Aorta (tissue), 5 donors: Measurements from ENCODE around the gene IL18RAP. TPM values are rescaled to one million over a fixed set of nuclear protein-coding genes. Genes with fewer than 3 reads are reported as not detected.

Source experiments
- ATAC-seq: fragments of 200-7000 bp; cut with Tn5 transposase; one replicate; pipeline ENCODE4 v1.9.1; 2022; ENCODE audit warnings: moderate library complexity; ENCODE audit not compliant: low FRiP score
- DNase-seq, 2 donors: peaks; one replicate each; pipeline ENCODE4 v3.0.0-alpha.2; 2020
- H3K27ac ChIP-seq, 2 donors: one replicate each; pipeline ENCODE4 v1.5.1; 2013; ENCODE audit warnings: low read length in 2 of 2, mild to moderate bottlenecking in 2 of 2, moderate library complexity in 2 of 2, control low read depth in 1 of 2, inconsistent platforms in 1 of 2, low read depth in 1 of 2
- H3K27me3 ChIP-seq, 2 donors: one replicate each; pipeline ENCODE4 v1.6.1; 2013; ENCODE audit warnings: control low read depth in 1 of 2, low read length in 1 of 2, mild to moderate bottlenecking in 1 of 2, moderate library complexity in 1 of 2; ENCODE audit not compliant: insufficient read depth in 2 of 2, control insufficient read depth in 1 of 2
- H3K36me3 ChIP-seq, 2 donors: one replicate each; pipeline ENCODE4 v1.6.1; 2013; ENCODE audit warnings: control low read depth in 1 of 2, low read length in 1 of 2, mild to moderate bottlenecking in 1 of 2; ENCODE audit not compliant: insufficient read depth in 2 of 2, control insufficient read depth in 1 of 2
- H3K4me1 ChIP-seq, 2 donors: one replicate each; pipeline ENCODE4 v1.6.1; 2013; ENCODE audit warnings: low read length in 2 of 2, control low read depth in 1 of 2, mild to moderate bottlenecking in 1 of 2, moderate library complexity in 1 of 2; ENCODE audit not compliant: insufficient read depth in 2 of 2, control insufficient read depth in 1 of 2
- H3K4me3 ChIP-seq, 2 donors: one replicate each; pipeline ENCODE4 v1.5.1; 2013; ENCODE audit warnings: low read length in 2 of 2, control low read depth in 1 of 2, mild to moderate bottlenecking in 1 of 2
- H3K9me3 ChIP-seq: one replicate; pipeline ENCODE4 v1.6.1; 2013; ENCODE audit warnings: mild to moderate bottlenecking, low read length; ENCODE audit not compliant: control insufficient read depth
- WGBS, 2 donors: extraction: QIAGEN DNeasy Blood & Tissue Kit; methylation state at CpG; one replicate each; pipeline ENCODE4 v1.1.7; 2013; 5-methylcytosine and 5-hydroxymethylcytosine counted together
- intact Hi-C, 2 donors: fragments of 100-400 bp; cut with DNase I; formaldehyde crosslinking; loops; one replicate each; pipeline versions ENCODE4 v1.14.2 to v1.15.0; 2022
- polyA plus RNA-seq, 2 donors: library from polyadenylated mRNA; stranded (reverse); fragments of 200-250 nt; gene quantifications; one replicate each; pipeline ENCODE4 v1.2.3, GENCODE V29; 2013
- total RNA-seq, 2 donors: library from RNA; stranded (reverse); fragmentation: NEBNext Ultra II Directional; extraction: Animal tissue kit (Norgen Biotek cat#: 25700); gene quantifications; one replicate each; pipeline ENCODE4 v1.2.1, GENCODE V29; 2021
- donor health status: healthy with polysubstance abuse.
- donor health status: Bipolar disorder and iron deficiency.
- donor health status: DM: no; HTN: no; CAD: no.
- donor health status: DM: no; HTN: no; CAD: no.
- donor health status: DM: yes; HTN: yes; CAD: no.

The IL18RAP gene
- total and polyA plus RNA-seq, 4 donors = 0.63 to 6.3 (median 1.9) TPM; not detected in 1

GRCh38 chr2:102417946-102418345 lies 5.0 kb upstream of the IL18RAP start:
- H3K4me3 ChIP-seq = no peak overlapping the region
- H3K4me1 ChIP-seq = no peaks in the 10 kb centered on the region
- H3K27me3 ChIP-seq = no peaks in the 10 kb centered on the region
- intact Hi-C loops = no loop called here
- no peak for DNase-seq
- H3K36me3 ChIP-seq = no peaks in the 10 kb centered on the region
- H3K27ac ChIP-seq = no peak overlapping the region
- no peak for ATAC-seq
- H3K9me3 ChIP-seq = no peaks in the 10 kb centered on the region
- 94 to 96% methylated on average over 1 of the region's 1 CpG for WGBS, 2 donors

- intact Hi-C loops = no loop called here
- 69 to 71% methylated on average over 2 of the region's 2 CpGs for WGBS, 2 donors
These were observed 4.5 kb upstream of the IL18RAP start for GRCh38 chr2:102418421-102418961.

GRCh38 chr2:102420290-102420689 lies 2.7 kb upstream of the IL18RAP start:
- no peak for DNase-seq
- intact Hi-C loops = no loop called here
- no peak for ATAC-seq
- Histone ChIP-seq H3K9me3 (no peaks in the 10 kb centered on the region), H3K27me3 (no peaks in the 10 kb centered on the region), H3K4me1 (no peaks in the 10 kb centered on the region), H3K36me3 (no peaks in the 10 kb centered on the region), H3K27ac (no peak overlapping the region), H3K4me3 (no peak overlapping the region)
- WGBS, 2 donors = 86 to 90% methylated on average over 4 of the region's 4 CpGs

More at GRCh38 chr2:102418421-102418961, 4.5 kb upstream of the IL18RAP start:
- Histone ChIP-seq H3K9me3 (no peaks in the 10 kb centered on the region), H3K27me3 (no peaks in the 10 kb centered on the region), H3K4me3 (no peak overlapping the region), H3K4me1 (no peaks in the 10 kb centered on the region), H3K27ac (no peak overlapping the region), H3K36me3 (no peaks in the 10 kb centered on the region)
- ATAC-seq = no peak
- no peak for DNase-seq

GRCh38 chr2:102421890-102422759 lies 835 bp upstream of the IL18RAP start:
- ATAC-seq = no peak
- H3K4me1 ChIP-seq = no peaks in the 10 kb centered on the region
- H3K9me3 ChIP-seq = no peaks in the 10 kb centered on the region
- no peaks in the 10 kb centered on the region for H3K36me3 ChIP-seq
- no peak overlapping the region for H3K27ac ChIP-seq
- intact Hi-C loops = no loop called here
- H3K27me3 ChIP-seq = no peaks in the 10 kb centered on the region
- 87 to 89% methylated on average over 5 of the region's 5 CpGs for WGBS, 2 donors
- no peak overlapping the region for H3K4me3 ChIP-seq
- DNase-seq = no peak

- Histone ChIP-seq H3K27me3 (no peaks in the 10 kb centered on the region), H3K27ac (no peak overlapping the region), H3K4me1 (no peaks in the 10 kb centered on the region), H3K9me3 (no peaks in the 10 kb centered on the region), H3K36me3 (no peaks in the 10 kb centered on the region), H3K4me3 (no peak overlapping the region)
- intact Hi-C loops = no loop called here
- DNase-seq = no peak
- 82 to 83% methylated on average over 2 of the region's 2 CpGs for WGBS, 2 donors
- no peak for ATAC-seq
These were observed 408 bp downstream of the IL18RAP start for GRCh38 chr2:102423368-102423767.

- no peak for ATAC-seq
- no peaks in the 10 kb centered on the region for H3K36me3 ChIP-seq
- H3K4me3 ChIP-seq = no peak overlapping the region
- 60 to 68% methylated on average over 3 of the region's 3 CpGs for WGBS, 2 donors
- H3K4me1 ChIP-seq = no peaks in the 10 kb centered on the region
- intact Hi-C loops = no loop called here
- H3K27ac ChIP-seq = no peak overlapping the region
- no peak for DNase-seq
- no peaks in the 10 kb centered on the region for H3K27me3 ChIP-seq
- no peaks in the 10 kb centered on the region for H3K9me3 ChIP-seq
These were observed 1.8 kb downstream of the IL18RAP start for GRCh38 chr2:102424754-102425153.

- no peaks in the 10 kb centered on the region for H3K27me3 ChIP-seq
- H3K27ac ChIP-seq = no peak overlapping the region
- H3K4me3 ChIP-seq = no peak overlapping the region
- H3K4me1 ChIP-seq = no peaks in the 10 kb centered on the region
- DNase-seq (no peak), ATAC-seq (no peak)
- intact Hi-C loops = no loop called here
- no peaks in the 10 kb centered on the region for H3K36me3 ChIP-seq
- no peaks in the 10 kb centered on the region for H3K9me3 ChIP-seq
- 38 to 41% methylated on average over 5 of the region's 5 CpGs for whole genome bisulfite sequencing, 2 donors
These were observed 2.6 kb downstream of the IL18RAP start for GRCh38 chr2:102425441-102426132.

GRCh38 chr2:102427249-102427648 lies 4.3 kb downstream of the IL18RAP start:
- H3K4me3 ChIP-seq = no peak overlapping the region
- no peak overlapping the region for H3K27ac ChIP-seq
- no peaks in the 10 kb centered on the region for H3K27me3 ChIP-seq
- DNase-seq = no peak
- intact Hi-C loops = no loop called here
- WGBS, 2 donors = 49 to 71% methylated on average over 1 of the region's 1 CpG
- no peaks in the 10 kb centered on the region for H3K9me3 ChIP-seq
- no peak for ATAC-seq
- no peaks in the 10 kb centered on the region for H3K36me3 ChIP-seq
- no peaks in the 10 kb centered on the region for H3K4me1 ChIP-seq
